Ovary (tissue), 9 donors: Measurements from ENCODE around the gene CHRM1. TPM values are rescaled to one million over a fixed set of nuclear protein-coding genes. Genes with fewer than 3 reads are reported as not detected.

Source experiments
- DNase-seq, 5 donors: peaks; one replicate each; pipeline ENCODE4 v3.0.0-alpha.2; 2019 to 2020
- H3K27ac ChIP-seq, 2 donors: fragments of 200-600 bp; one replicate each; pipeline versions ENCODE4 v1.5.1 to v1.8.0; 2019 to 2022
- H3K27me3 ChIP-seq: fragments of 200-600 bp; one replicate; pipeline ENCODE4 v1.8.0; 2022
- H3K36me3 ChIP-seq: fragments of 200-600 bp; sonication (generic); one replicate; pipeline ENCODE4 v1.5.1; 2019
- H3K4me1 ChIP-seq: one replicate; pipeline ENCODE4 v1.8.1; 2013; ENCODE audit warnings: mild to moderate bottlenecking, moderate library complexity; ENCODE audit not compliant: insufficient read depth
- H3K4me3 ChIP-seq: fragments of 200-600 bp; sonication (generic); one replicate; pipeline ENCODE4 v1.5.1; 2017
- H3K9me3 ChIP-seq, 2 donors: fragments of 200-600 bp in 1 of 2; sonication (generic) in 1 of 2; one replicate each; pipeline versions ENCODE4 v1.5.1 to v1.8.1; 2013 to 2019; ENCODE audit warnings: mild to moderate bottlenecking in 1 of 2, moderate library complexity in 1 of 2
- CTCF ChIP-seq, 3 donors: fragments of 450-650 bp in 2 of 3; fragments of 200-600 bp in 1 of 3; IDR thresholded peaks; one replicate each; pipeline versions ENCODE4 v1.5.1 to v1.8.0; 2016 to 2022; ENCODE audit warnings: antibody characterized with exemption in 3 of 3, mild to moderate bottlenecking in 1 of 3
- EP300 ChIP-seq: sonication (generic); formaldehyde crosslinking; IDR thresholded peaks from one replicate; pipeline ENCODE4 v1.6.1; 2017; ENCODE audit warnings: antibody characterized with exemption
- POLR2A ChIP-seq: fragments of 450-650 bp; IDR thresholded peaks from one replicate; pipeline ENCODE4 v1.6.1; 2017; ENCODE audit warnings: antibody characterized with exemption, mild to moderate bottlenecking, moderate library complexity
- WGBS, 3 donors: extraction: QIAGEN DNeasy Blood & Tissue Kit in 1 of 3; methylation state at CpG; one replicate each; pipeline versions ENCODE4 v1.1.5 to v1.1.7; 2013 to 2017; 5-methylcytosine and 5-hydroxymethylcytosine counted together
- intact Hi-C, 4 donors: fragments of 100-400 bp; cut with DNase I; formaldehyde crosslinking; loops; one replicate each; pipeline versions ENCODE4 v1.11.0 to v1.15.1; 2022 to 2023
- polyA plus RNA-seq, 2 donors: library from polyadenylated mRNA; stranded (reverse); fragments of 200-250 nt in 1 of 2; fragments of 350-450 nt in 1 of 2; fragmentation: Illumina TruSeq in 1 of 2; extraction: RNeasy Lipid Tissue Mini Kit (QIAGEN cat#74804) in 1 of 2; gene quantifications; one replicate each; pipeline ENCODE4 v1.2.3, GENCODE V29; 2013 to 2014
- total RNA-seq, 7 donors: library from RNA; depleted of rRNA in 2 of 7; stranded (reverse); fragments of >200 nt in 2 of 7; fragmentation: NEBNext Ultra II Directional in 3 of 7; extraction: Animal tissue kit (Norgen Biotek cat#: 25700) in 3 of 7; gene quantifications; one replicate each; pipeline versions ENCODE4 v1.1.0 to v1.2.4, GENCODE V29; 2016 to 2023
- donor health status: DM: no; HTN: no; CAD: no; lungs with moderate emphysema.
- donor health status: DM: no; HTN: no; CAD: no.
- donor health status: Bipolar disorder and iron deficiency.
- donor health status: DM: yes; HTN: yes; CAD: no.
- donor health status: DM: no; HTN: no; CAD: no.
- donor health status: DM: yes; HTN: yes; CAD: no.

CHRM1 gene
- total and polyA plus RNA-seq, 9 donors: not detected

DNA sequence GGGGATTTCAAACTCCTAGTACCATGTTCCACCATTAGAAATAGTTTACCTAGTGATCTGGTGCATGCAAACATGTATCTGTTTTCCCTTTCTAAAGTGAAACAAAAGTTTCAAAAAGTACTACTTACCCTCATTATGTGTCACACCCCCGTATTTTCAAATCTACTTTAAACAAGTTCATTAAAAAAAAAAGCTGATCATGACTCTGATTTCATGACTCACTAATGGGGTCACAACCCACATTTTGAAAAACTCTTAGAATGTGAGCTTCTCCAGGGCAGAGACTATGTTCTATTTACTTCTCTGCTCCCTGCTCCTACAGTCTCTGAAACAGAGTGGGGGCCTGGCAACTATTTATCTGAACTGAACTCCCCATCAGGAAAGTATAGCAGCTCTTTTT, 18.2 kb downstream of the CHRM1 start:
- DNase-seq: no peak
- WGBS, 3 donors: 10 to 35% (median 18%) methylated on average over 1 of the region's 1 CpG
- Histone ChIP-seq H3K27ac (no peak overlapping the region), H3K27me3 (no peaks in the 10 kb centered on the region), H3K36me3 (no peaks in the 10 kb centered on the region), H3K4me3 (no peak overlapping the region), H3K9me3 (no peaks in the 10 kb centered on the region), H3K4me1 (no peaks in the 10 kb centered on the region)
- intact Hi-C loops: no loop called here
- TF ChIP-seq POLR2A (no peak), CTCF (IDR thresholded peaks at IDR 0.05) (no peak), EP300 (no peak)

DNA sequence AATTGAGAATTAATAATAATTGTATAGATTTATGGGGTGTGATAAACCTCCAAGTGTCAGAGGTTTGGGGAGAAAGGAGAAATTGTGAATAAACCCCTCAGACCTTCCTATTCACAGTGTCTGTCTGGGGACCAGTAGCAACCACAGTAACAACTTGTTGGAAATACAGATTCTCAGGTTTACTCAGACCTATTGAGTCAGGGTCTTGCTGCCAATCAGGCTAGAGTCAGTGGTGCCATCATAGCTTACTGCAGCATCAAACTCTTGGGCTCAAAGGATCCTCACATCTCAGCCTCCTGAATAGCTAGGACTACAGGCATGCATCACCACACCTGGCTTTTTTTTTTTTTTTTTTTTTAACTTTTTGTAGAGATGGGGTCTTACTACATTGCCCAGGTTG, 23.1 kb downstream of the CHRM1 start:
- intact Hi-C loops: no loop called here
- no peaks in the 10 kb centered on the region for H3K4me1 ChIP-seq
- no peaks in the 10 kb centered on the region for H3K27me3 ChIP-seq
- no peak overlapping the region for H3K27ac ChIP-seq
- H3K36me3 ChIP-seq: no peaks in the 10 kb centered on the region
- H3K9me3 ChIP-seq: no peaks in the 10 kb centered on the region
- no peak for DNase-seq
- TF ChIP-seq EP300: no peak
- TF ChIP-seq POLR2A: no peak
- H3K4me3 ChIP-seq: no peak overlapping the region

- 49 to 56% (median 50%) methylated on average over 2 of the region's 2 CpGs for whole genome bisulfite sequencing, 3 donors
- H3K27ac ChIP-seq: no peak overlapping the region
- no peaks in the 10 kb centered on the region for H3K4me1 ChIP-seq
- no peaks in the 10 kb centered on the region for H3K36me3 ChIP-seq
- H3K4me3 ChIP-seq: no peak overlapping the region
- no peaks in the 10 kb centered on the region for H3K27me3 ChIP-seq
- no peaks in the 10 kb centered on the region for H3K9me3 ChIP-seq
- TF ChIP-seq EP300 (no peak), CTCF (IDR thresholded peaks at IDR 0.05) (no peak), POLR2A (no peak)
- intact Hi-C loops: no loop called here
- no peak for DNase-seq
Measured at GRCh38 chr11:62897311-62897710, 23.9 kb downstream of the CHRM1 start.

DNA sequence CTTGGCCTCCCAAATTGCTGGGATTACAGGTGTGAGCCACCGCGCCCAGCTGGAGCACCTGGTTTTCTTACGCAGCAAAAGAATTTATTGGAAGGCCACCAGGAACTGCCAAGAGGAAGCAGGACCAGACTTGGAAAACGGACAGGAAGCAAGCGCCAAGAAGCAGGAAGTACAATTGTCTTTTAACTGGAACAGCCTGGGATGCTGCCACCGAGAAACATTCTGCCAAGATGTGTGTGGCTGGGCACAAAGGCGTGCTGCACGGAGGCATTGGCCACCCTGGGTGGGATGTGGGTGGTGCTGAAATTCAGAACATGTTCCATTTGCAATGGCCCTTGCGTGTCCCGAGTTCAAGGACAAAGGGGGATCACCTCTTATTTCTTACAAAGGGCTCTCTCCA, 25.1 kb downstream of the CHRM1 start:
- no peak overlapping the region for H3K4me3 ChIP-seq
- no peak overlapping the region for H3K27ac ChIP-seq
- H3K4me1 ChIP-seq: no peaks in the 10 kb centered on the region
- 60 to 65% (median 63%) methylated on average over 10 of the region's 10 CpGs for WGBS, 3 donors
- no peak for TF ChIP-seq EP300
- no peaks in the 10 kb centered on the region for H3K9me3 ChIP-seq
- intact Hi-C loops: no loop called here
- DNase-seq: no peak
- H3K36me3 ChIP-seq: no peaks in the 10 kb centered on the region
- no peaks in the 10 kb centered on the region for H3K27me3 ChIP-seq

- intact Hi-C loops: no loop called here
- Histone ChIP-seq H3K27ac (no peak overlapping the region), H3K4me1 (no peaks in the 10 kb centered on the region), H3K4me3 (no peak overlapping the region), H3K9me3 (no peaks in the 10 kb centered on the region), H3K36me3 (no peaks in the 10 kb centered on the region), H3K27me3 (no peaks in the 10 kb centered on the region)
- TF ChIP-seq EP300 (no peak), CTCF (IDR thresholded peaks at IDR 0.05) (no peak), POLR2A (no peak)
- DNase-seq: no peak
- 51 to 68% (median 60%) methylated on average over 6 of the region's 6 CpGs for WGBS, 3 donors
Measured at GRCh38 chr11:62895501-62895900, 25.7 kb downstream of the CHRM1 start.
